Spleen (tissue), 7 donors: ENCODE results near the gene RAB3B.

Experiments
- POLR2AphosphoS5 ChIP-seq, 3 donors: sonication (generic); formaldehyde crosslinking; IDR thresholded peaks; one replicate each; pipeline ENCODE4 v1.5.1; 2017; ENCODE audit warnings: antibody characterized with exemption in 3 of 3
- TF ChIP-seq, protein P1 (sequence below), 11 experiments: fragments of 200-600 bp in 7 of 11; fragments of 450-650 bp in 4 of 11; sonication (generic) in 4 of 11; IDR thresholded peaks in 8 of 11; conservative IDR thresholded peaks in 3 of 11; 1 replicate in 7 of 11; 2 replicates in 4 of 11; pipeline versions ENCODE4 v1.4.0 to v1.8.0; 2016 to 2021; ENCODE audit warnings: antibody characterized with exemption in 11 of 11, inconsistent platforms in 4 of 11, mild to moderate bottlenecking in 1 of 11
- donor health status: DM: no; HTN: no; CAD: no; lungs with moderate emphysema.
- donor health status: DM: no; HTN: no; CAD: no.
- donor health status: DM: no; HTN: no; CAD: no.

DNA sequence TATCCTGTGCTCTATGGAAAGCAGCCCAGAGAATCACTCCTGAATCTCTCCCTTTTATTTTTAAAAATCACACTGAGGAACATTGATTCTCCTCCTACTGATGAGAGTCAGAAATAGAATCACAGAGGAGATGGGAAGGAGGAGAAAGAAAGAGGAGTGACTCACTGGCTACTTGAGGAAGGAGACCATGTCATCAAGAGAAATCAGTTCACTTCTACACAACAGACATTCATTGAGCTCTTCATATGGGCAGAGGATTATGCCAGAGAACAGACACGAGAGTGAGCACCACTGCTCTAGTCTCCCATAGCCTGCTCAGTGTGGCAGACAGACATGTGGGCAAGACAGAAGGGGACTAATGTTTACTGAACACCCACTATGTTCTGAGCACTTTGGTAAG is 44.2 kb downstream of the RAB3B start:
- TF ChIP-seq, protein P1, sequence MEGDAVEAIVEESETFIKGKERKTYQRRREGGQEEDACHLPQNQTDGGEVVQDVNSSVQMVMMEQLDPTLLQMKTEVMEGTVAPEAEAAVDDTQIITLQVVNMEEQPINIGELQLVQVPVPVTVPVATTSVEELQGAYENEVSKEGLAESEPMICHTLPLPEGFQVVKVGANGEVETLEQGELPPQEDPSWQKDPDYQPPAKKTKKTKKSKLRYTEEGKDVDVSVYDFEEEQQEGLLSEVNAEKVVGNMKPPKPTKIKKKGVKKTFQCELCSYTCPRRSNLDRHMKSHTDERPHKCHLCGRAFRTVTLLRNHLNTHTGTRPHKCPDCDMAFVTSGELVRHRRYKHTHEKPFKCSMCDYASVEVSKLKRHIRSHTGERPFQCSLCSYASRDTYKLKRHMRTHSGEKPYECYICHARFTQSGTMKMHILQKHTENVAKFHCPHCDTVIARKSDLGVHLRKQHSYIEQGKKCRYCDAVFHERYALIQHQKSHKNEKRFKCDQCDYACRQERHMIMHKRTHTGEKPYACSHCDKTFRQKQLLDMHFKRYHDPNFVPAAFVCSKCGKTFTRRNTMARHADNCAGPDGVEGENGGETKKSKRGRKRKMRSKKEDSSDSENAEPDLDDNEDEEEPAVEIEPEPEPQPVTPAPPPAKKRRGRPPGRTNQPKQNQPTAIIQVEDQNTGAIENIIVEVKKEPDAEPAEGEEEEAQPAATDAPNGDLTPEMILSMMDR (IDR thresholded peaks at IDR 0.05 in 8 of 11, conservative IDR thresholded peaks at IDR 0.05 in 3 of 11), result no peak
- no peak for TF ChIP-seq POLR2AphosphoS5 (IDR thresholded peaks at IDR 0.05)
